HepG2 (cell line): ENCODE data around the gene PDZRN4. TPM values are rescaled to one million over a fixed set of nuclear protein-coding genes. Genes with fewer than 3 reads are reported as not detected.

ENCODE experiments used
- ATAC-seq: fragments of 200-7000 bp; cut with Tn5 transposase; 3 replicates; pipeline ENCODE4 v1.9.1; 2020; ENCODE audit warnings: mild to moderate bottlenecking, moderate library complexity
- BruUV-seq: library from RNA; stranded (reverse); fragments of 400-500 nt; replicated peaks from 2 replicates; lab custom pipeline; 2021; lab: Mats Ljungman, UMichigan
- CTCF ChIA-PET: fragments of 300-600 bp; formaldehyde crosslinking; extraction: SDS; loops from one replicate; lab custom pipeline; 2021; ENCODE audit warnings: low total read pairs, inconsistent platforms, low intra/inter-chr PET ratio; lab: Yijun Ruan, JAX
- POLR2A ChIA-PET: fragments of 350-600 bp; sonication (Branson Sonifier 250); formaldehyde crosslinking; loops from one replicate; lab custom pipeline; 2020; ENCODE audit warnings: antibody characterized with exemption, inconsistent platforms; lab: Yijun Ruan, JAX
- DNase-seq: peaks from one replicate; pipeline ENCODE4 v3.0.0-alpha.2; 2015; ENCODE audit warnings: low spot score
- FAIRE-seq: peaks from 3 replicates; lab custom pipeline; 2011; peaks lifted over from hg19 to GRCh38; lab: Jason Lieb, UNC
- H2AFZ ChIP-seq: one replicate; pipeline ENCODE4 v1.6.1; 2011; ENCODE audit warnings: low read length, inconsistent platforms
- H3K27ac ChIP-seq: fragments of 300-600 bp; 3 replicates; pipeline ENCODE4 v1.8.0; 2011; ENCODE audit warnings: mixed run types, mild to moderate bottlenecking, mixed read lengths, low read length, inconsistent platforms; ENCODE audit not compliant: insufficient read depth; ENCODE audit errors: extremely low read length
- H3K27me3 ChIP-seq, 2 experiments: fragments of 200-600 bp in 1 of 2; 2 replicates in 1 of 2; 3 replicates in 1 of 2; pipeline versions ENCODE4 v1.6.0 to v1.8.0; 2011; ENCODE audit warnings: low read length in 2 of 2, mild to moderate bottlenecking in 2 of 2, moderate library complexity in 2 of 2, inconsistent platforms in 1 of 2; ENCODE audit not compliant: insufficient read depth in 2 of 2, control insufficient read depth in 1 of 2
- H3K36me3 ChIP-seq, 2 experiments: fragments of 200-600 bp in 1 of 2; replicated peaks in 1 of 2; 2 replicates in 1 of 2; 3 replicates in 1 of 2; pipeline versions ENCODE4 v1.5.1 to v1.8.0; 2011; ENCODE audit warnings: low read length in 2 of 2, inconsistent platforms in 1 of 2; ENCODE audit not compliant: insufficient read depth in 2 of 2, control insufficient read depth in 1 of 2
- H3K4me1 ChIP-seq: 2 replicates; pipeline ENCODE4 v1.5.1; 2012; ENCODE audit warnings: low read length, inconsistent platforms; ENCODE audit not compliant: insufficient read depth
- H3K4me2 ChIP-seq: 2 replicates; pipeline ENCODE4 v1.6.0; 2011; ENCODE audit warnings: low read depth, low read length, inconsistent platforms
- H3K4me3 ChIP-seq, 3 experiments: fragments of 200-600 bp in 1 of 3; sonication (generic), shearing (Covaris generic) in 1 of 3; replicated peaks in 1 of 3; 2 replicates each; pipeline ENCODE4 v1.5.1; 2011 to 2016; ENCODE audit warnings: low read length in 3 of 3, inconsistent platforms in 2 of 3, low read depth in 2 of 3, mild to moderate bottlenecking in 2 of 3, control low read depth in 1 of 3, mixed read lengths in 1 of 3; ENCODE audit not compliant: insufficient read depth in 1 of 3
- H3K79me2 ChIP-seq: one replicate; pipeline ENCODE4 v1.6.1; 2011; ENCODE audit warnings: low read length, inconsistent platforms; ENCODE audit not compliant: insufficient read depth
- H3K9ac ChIP-seq: 2 replicates; pipeline ENCODE4 v1.6.0; 2011; ENCODE audit warnings: mild to moderate bottlenecking, low read depth, low read length, inconsistent platforms; ENCODE audit not compliant: insufficient read depth
- H3K9me3 ChIP-seq: 2 replicates; pipeline ENCODE4 v1.5.1; 2012; ENCODE audit warnings: mild to moderate bottlenecking, low read length
- H4K20me1 ChIP-seq: 2 replicates; pipeline ENCODE4 v1.6.0; 2011; ENCODE audit warnings: inconsistent platforms, mild to moderate bottlenecking, low read length, moderate library complexity; ENCODE audit not compliant: insufficient read depth
- CBX5 ChIP-seq: sonication (generic); formaldehyde crosslinking; IDR thresholded peaks from 2 replicates; pipeline ENCODE4 v1.4.0; 2020; ENCODE audit warnings: missing genetic modification reagents, borderline replicate concordance
- DNMT1 ChIP-seq: sonication (generic); formaldehyde crosslinking; IDR thresholded peaks from 2 replicates; pipeline ENCODE4 v1.5.1; 2020; ENCODE audit warnings: mild to moderate bottlenecking, missing genetic modification reagents
- KAT7 ChIP-seq: IDR thresholded peaks from 2 replicates; pipeline ENCODE4 v1.6.1; 2018; ENCODE audit warnings: borderline replicate concordance, missing compliant biosample characterization
- NR2F1 ChIP-seq, 2 experiments: fragments of 450-650 bp in 1 of 2; formaldehyde crosslinking in 1 of 2; IDR thresholded peaks; 2 replicates each; pipeline versions ENCODE4 v1.5.0 to v1.6.1; 2016 to 2020; ENCODE audit warnings: mild to moderate bottlenecking in 1 of 2, missing compliant biosample characterization in 1 of 2, missing genetic modification reagents in 1 of 2, moderate library complexity in 1 of 2
- PLRG1 ChIP-seq: fragments of 450-650 bp; conservative IDR thresholded peaks from 2 replicates; pipeline ENCODE4 v1.6.1; 2016
- SOX13 ChIP-seq, 3 experiments: fragments of 450-650 bp in 1 of 3; sonication (generic) in 1 of 3; formaldehyde crosslinking in 1 of 3; IDR thresholded peaks in 2 of 3; conservative IDR thresholded peaks in 1 of 3; 2 replicates each; pipeline versions ENCODE4 v1.5.0 to v1.6.1; 2016 to 2020; ENCODE audit warnings: antibody characterized with exemption in 1 of 3, mild to moderate bottlenecking in 1 of 3, missing compliant biosample characterization in 1 of 3, missing genetic modification reagents in 1 of 3, moderate library complexity in 1 of 3
- SP140L ChIP-seq: sonication (generic); formaldehyde crosslinking; IDR thresholded peaks from 2 replicates; pipeline ENCODE4 v1.4.0; 2020; ENCODE audit warnings: missing genetic modification reagents, borderline replicate concordance
- U2AF1 ChIP-seq: fragments of 200-400 bp; formaldehyde crosslinking; optimal IDR thresholded peaks from 2 replicates; pipeline ENCODE3; 2017; ENCODE audit warnings: mild to moderate bottlenecking, low read depth, low read length
- ZKSCAN5 ChIP-seq: sonication (generic); formaldehyde crosslinking; IDR thresholded peaks from 2 replicates; pipeline ENCODE4 v1.5.1; 2020; ENCODE audit warnings: mild to moderate bottlenecking, missing genetic modification reagents
- ZMYM2 ChIP-seq: sonication (generic); formaldehyde crosslinking; IDR thresholded peaks from 2 replicates; pipeline ENCODE4 v1.8.0; 2022; ENCODE audit warnings: mild to moderate bottlenecking, missing genetic modification reagents
- ZNF282 ChIP-seq: fragments of 450-650 bp; IDR thresholded peaks from 2 replicates; pipeline ENCODE4 v1.6.1; 2018; ENCODE audit not compliant: partially characterized antibody
- ZNF333 ChIP-seq: sonication (generic); formaldehyde crosslinking; IDR thresholded peaks from 2 replicates; pipeline ENCODE4 v1.4.0; 2020; ENCODE audit warnings: mild to moderate bottlenecking, missing genetic modification reagents, borderline replicate concordance
- ZNF34 ChIP-seq: sonication (generic); formaldehyde crosslinking; IDR thresholded peaks from 2 replicates; pipeline ENCODE4 v1.4.0; 2020; ENCODE audit warnings: mild to moderate bottlenecking, missing genetic modification reagents, borderline replicate concordance
- WGBS: methylation state at CpG from one replicate; pipeline ENCODE4 v1.1.6; 2017; ENCODE audit warnings: low lambda C conversion rate; 5-methylcytosine and 5-hydroxymethylcytosine counted together
- in situ Hi-C: cut with HindIII; loops from 2 replicates; pipeline ENCODE4 v1.10.0; 2017; ENCODE audit warnings: low pct_unique_long_range_greater_than_20kb; ENCODE audit not compliant: extremely low pct_ligation_motif_present
- intact Hi-C: fragments of 100-400 bp; cut with micrococcal nuclease; formaldehyde crosslinking; loops from one replicate; pipeline ENCODE4 v1.10.0; 2022; ENCODE audit not compliant: unreplicated experiment
- polyA plus RNA-seq, 8 experiments: library from polyadenylated mRNA; depleted of rRNA in 3 of 8; stranded (reverse) in 7 of 8; unstranded in 1 of 8; fragments of >200 nt; fragmentation: Illumina TruSeq in 4 of 8; extraction: Trizol in 4 of 8; gene quantifications; 2 replicates each; pipeline versions ENCODE4 v1.2.1 to v1.2.3, GENCODE V29; 2011 to 2016; ENCODE audit warnings: low read depth in 4 of 8, missing spikeins in 1 of 8, mixed read lengths in 1 of 8; ENCODE audit not compliant: insufficient read depth in 1 of 8
- total RNA-seq, 5 experiments: library from RNA; depleted of rRNA; stranded (reverse); fragments of >200 nt; fragmentation: Illumina TruSeq; extraction: Trizol; gene quantifications; 2 replicates each; pipeline ENCODE4 v1.2.3, GENCODE V29; 2016; ENCODE audit warnings: low read depth in 1 of 5
- TF ChIP-seq, protein P1 (sequence below): sonication (generic); formaldehyde crosslinking; IDR thresholded peaks from 2 replicates; pipeline ENCODE4 v1.5.0; 2020; ENCODE audit warnings: missing genetic modification reagents

Gene PDZRN4
- total and polyA plus RNA-seq, 2 of the 13 experiments (the other 11 are each of a cell fraction or from before 2014, with no cell fraction given), result not detected

DNA sequence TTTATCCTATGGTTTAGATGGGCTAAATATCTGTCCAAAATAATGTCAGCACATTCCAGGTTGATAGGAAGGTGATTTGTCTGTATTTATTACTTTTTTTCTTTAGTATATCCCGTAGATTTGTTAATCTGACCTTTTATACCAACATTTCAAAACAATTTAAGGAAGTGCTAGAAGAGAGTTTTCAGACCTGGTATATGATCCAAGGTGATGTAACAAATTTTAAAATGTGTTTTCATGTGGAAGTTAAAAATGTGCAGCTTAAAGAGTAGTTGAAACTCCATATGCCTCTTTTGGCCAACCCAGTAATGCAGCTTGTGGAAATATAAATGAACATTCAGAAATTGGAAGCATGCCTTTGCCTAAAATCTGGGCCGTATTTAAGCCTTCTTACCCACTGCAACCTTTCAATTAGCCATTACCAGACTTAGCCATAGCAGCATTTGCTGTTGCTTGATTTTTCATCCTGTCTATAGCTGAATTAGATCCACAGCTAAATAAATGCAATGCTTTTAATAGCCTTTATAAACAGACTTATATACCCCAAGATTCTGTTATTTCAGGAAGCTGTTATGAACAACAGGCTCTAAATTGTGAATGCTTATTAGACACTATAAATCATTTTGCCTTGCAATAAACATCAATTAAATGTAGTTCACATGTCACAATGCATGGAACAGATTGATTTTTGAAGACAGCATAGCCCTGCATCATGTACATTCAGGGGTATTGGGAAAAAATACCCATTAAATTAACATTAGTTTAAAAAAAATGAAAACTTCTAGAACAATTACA lies 271.2 kb downstream of the PDZRN4 start:
- H3K9me3 ChIP-seq, result no peaks in the 10 kb centered on the region
- H3K79me2 ChIP-seq, result no peaks in the 10 kb centered on the region
- ChIA-PET CTCF (no interaction called here), POLR2A (no interaction called here)
- intact Hi-C loops (no loop called here), in situ Hi-C loops (no loop called here)
- TF ChIP-seq ZNF34 (CRISPR knock-in tag), result no peak
- no peak for TF ChIP-seq KAT7
- no peak overlapping the region for H2AFZ ChIP-seq
- DNase-seq (no peak), ATAC-seq (no peak), FAIRE-seq (no peak)
- no peak overlapping the region for H3K4me3 ChIP-seq
- H3K27me3 ChIP-seq, result no peaks in the 10 kb centered on the region
- no peak overlapping the region for H3K9ac ChIP-seq
- WGBS, result 0% methylated on average over 2 of the region's 2 CpGs
- no peak overlapping the region for H3K27ac ChIP-seq
- no TSS peak for BruUV-seq
- no peak overlapping the region for H3K4me2 ChIP-seq
- no peaks in the 10 kb centered on the region for H3K4me1 ChIP-seq
- H4K20me1 ChIP-seq, result no peaks in the 10 kb centered on the region
- H3K36me3 ChIP-seq, result no peaks in the 10 kb centered on the region

DNA sequence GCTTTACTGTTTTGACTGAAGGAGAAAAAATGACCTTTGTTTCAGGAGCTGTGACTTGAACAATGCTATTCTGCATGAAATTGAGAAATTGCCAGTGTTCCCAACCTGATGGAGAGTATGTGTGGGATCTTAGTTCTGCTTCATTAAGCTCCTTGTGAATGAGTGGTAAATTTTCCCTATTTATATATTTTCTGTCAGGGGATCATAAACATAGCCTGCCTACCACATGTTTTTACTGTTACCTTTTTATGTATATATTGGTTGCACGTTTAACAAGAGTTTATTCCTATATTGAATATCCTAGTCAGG lies 271.7 kb downstream of the PDZRN4 start:
- Histone ChIP-seq H4K20me1 (no peaks in the 10 kb centered on the region), H3K9ac (no peak overlapping the region), H3K36me3 (no peaks in the 10 kb centered on the region), H3K4me1 (no peaks in the 10 kb centered on the region), H3K27ac (no peak overlapping the region), H3K79me2 (no peaks in the 10 kb centered on the region), H3K4me2 (no peak overlapping the region), H3K9me3 (no peaks in the 10 kb centered on the region), H2AFZ (no peak overlapping the region), H3K4me3 (no peak overlapping the region), H3K27me3 (no peaks in the 10 kb centered on the region)
- FAIRE-seq, result no peak
- POLR2A ChIA-PET, result no interaction called here
- TF ChIP-seq PLRG1 (no peak), ZNF282 (no peak), DNMT1 (CRISPR knock-in tag) (no peak), ZMYM2 (no peak), NR2F1 (CRISPR knock-in tag; IDR thresholded peaks at IDR 0.05) (no peak), ZKSCAN5 (CRISPR knock-in tag) (no peak), SP140L (CRISPR knock-in tag) (no peak), ZNF333 (no peak), SOX13 (IDR thresholded peaks at IDR 0.05) (no peak), SOX13 (CRISPR knock-in tag; conservative IDR thresholded peaks at IDR 0.05 in 1 of 2, IDR thresholded peaks at IDR 0.05 in 1 of 2) (no peak), U2AF1 (no peak), CBX5 (CRISPR knock-in tag) (no peak)
- TF ChIP-seq, protein P1, sequence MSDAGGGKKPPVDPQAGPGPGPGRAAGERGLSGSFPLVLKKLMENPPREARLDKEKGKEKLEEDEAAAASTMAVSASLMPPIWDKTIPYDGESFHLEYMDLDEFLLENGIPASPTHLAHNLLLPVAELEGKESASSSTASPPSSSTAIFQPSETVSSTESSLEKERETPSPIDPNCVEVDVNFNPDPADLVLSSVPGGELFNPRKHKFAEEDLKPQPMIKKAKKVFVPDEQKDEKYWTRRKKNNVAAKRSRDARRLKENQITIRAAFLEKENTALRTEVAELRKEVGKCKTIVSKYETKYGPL (CRISPR knock-in tag), result no peak
- 3% methylated on average over 1 of the region's 1 CpG for WGBS
- in situ Hi-C loops (no loop called here), intact Hi-C loops (no loop called here)
- ATAC-seq, result no peak
- CTCF ChIA-PET, result no interaction called here
- no peak for DNase-seq
- no TSS peak for BruUV-seq
